Keratinocyte (primary cell): ENCODE measurements around the gene TXNL4A. TPM values are rescaled to one million over a fixed set of nuclear protein-coding genes. Genes with fewer than 3 reads are reported as not detected.

Experiments
- DNase-seq: peaks from one replicate; pipeline ENCODE4 v3.0.0-alpha.2; 2011; ENCODE audit warnings: low read depth, missing footprints, low spot score
- FAIRE-seq: peaks from 2 replicates; lab custom pipeline; 2011; peaks lifted over from hg19 to GRCh38; lab: Jason Lieb, UNC
- H2AFZ ChIP-seq: 2 replicates; pipeline ENCODE4 v1.6.0; 2012; ENCODE audit warnings: low read length, control low read depth, inconsistent platforms; ENCODE audit not compliant: control insufficient read depth
- H3K27ac ChIP-seq: 2 replicates; pipeline ENCODE4 v1.5.1; 2011; ENCODE audit warnings: low read length; ENCODE audit not compliant: control insufficient read depth, insufficient read depth
- H3K27me3 ChIP-seq: 3 replicates; pipeline ENCODE4 v1.6.0; 2011; ENCODE audit warnings: low read length; ENCODE audit not compliant: control insufficient read depth, insufficient read depth; ENCODE audit errors: extremely low read depth
- H3K36me3 ChIP-seq, 2 experiments: 2 replicates in 1 of 2; 3 replicates in 1 of 2; pipeline ENCODE4 v1.5.1; 2011; ENCODE audit warnings: low read length in 2 of 2, mild to moderate bottlenecking in 1 of 2; ENCODE audit not compliant: control insufficient read depth in 2 of 2, insufficient read depth in 2 of 2; ENCODE audit errors: extremely low read depth in 1 of 2
- H3K4me1 ChIP-seq: 3 replicates; pipeline ENCODE4 v1.5.1; 2011; ENCODE audit warnings: low read length; ENCODE audit not compliant: control insufficient read depth, insufficient read depth; ENCODE audit errors: extremely low read depth
- H3K4me2 ChIP-seq: 3 replicates; pipeline ENCODE4 v1.6.0; 2011; ENCODE audit warnings: low read depth, low read length; ENCODE audit not compliant: control insufficient read depth, insufficient read depth; ENCODE audit errors: extremely low read depth
- H3K4me3 ChIP-seq, 3 experiments: fragments of 200-600 bp in 1 of 3; sonication (generic) in 1 of 3; 2 replicates in 2 of 3; 3 replicates in 1 of 3; pipeline ENCODE4 v1.5.1; 2011 to 2016; ENCODE audit warnings: low read length in 3 of 3, mild to moderate bottlenecking in 3 of 3, control low read depth in 2 of 3, inconsistent platforms in 1 of 3, low read depth in 1 of 3, mixed read lengths in 1 of 3, mixed run types in 1 of 3, moderate library complexity in 1 of 3; ENCODE audit not compliant: control insufficient read depth in 2 of 3, insufficient read depth in 2 of 3; ENCODE audit errors: extremely low read depth in 1 of 3
- H3K79me2 ChIP-seq: 2 replicates; pipeline ENCODE4 v1.6.0; 2012; ENCODE audit warnings: low read length; ENCODE audit not compliant: control insufficient read depth, insufficient read depth
- H3K9ac ChIP-seq: 3 replicates; pipeline ENCODE4 v1.6.0; 2011; ENCODE audit warnings: low read length; ENCODE audit not compliant: control insufficient read depth, insufficient read depth; ENCODE audit errors: extremely low read depth
- H3K9me1 ChIP-seq: 3 replicates; pipeline ENCODE4 v1.6.0; 2011; ENCODE audit warnings: low read length; ENCODE audit not compliant: control insufficient read depth, insufficient read depth; ENCODE audit errors: extremely low read depth
- H3K9me3 ChIP-seq: 2 replicates; pipeline ENCODE4 v1.5.1; 2012; ENCODE audit warnings: low read depth, low read length; ENCODE audit not compliant: control insufficient read depth
- H4K20me1 ChIP-seq: 3 replicates; pipeline ENCODE4 v1.6.0; 2011; ENCODE audit warnings: low read length; ENCODE audit not compliant: control insufficient read depth, insufficient read depth; ENCODE audit errors: extremely low read depth
- EZH2 ChIP-seq: IDR thresholded peaks from one replicate; pipeline ENCODE4 v1.6.1; 2012; ENCODE audit warnings: inconsistent platforms, mild to moderate bottlenecking, low read length, moderate library complexity
- dilution Hi-C: fragments of 300-500 bp; cut with MboI; formaldehyde crosslinking; loops from one replicate; pipeline ENCODE4 v1.7.0; 2020; ENCODE audit warnings: low sequenced_read_pairs; ENCODE audit not compliant: extremely low pct_ligation_motif_present
- polyA plus RNA-seq, 5 experiments: library from polyadenylated mRNA; depleted of rRNA in 3 of 5; stranded (reverse) in 3 of 5; stranded (forward) in 1 of 5; unstranded in 1 of 5; fragments of >200 nt; gene quantifications; 1 replicate in 1 of 5; 2 replicates in 3 of 5; 3 replicates in 1 of 5; pipeline versions ENCODE4 v1.2.1 to v1.2.3, GENCODE V29; 2011 to 2012; ENCODE audit warnings: missing spikeins in 2 of 5, low read depth in 1 of 5, low replicate concordance in 1 of 5
- TF ChIP-seq, protein P1 (sequence below), 3 experiments: IDR thresholded peaks in 1 of 3; conservative IDR thresholded peaks in 1 of 3; optimal IDR thresholded peaks in 1 of 3; 2 replicates in 2 of 3; 3 replicates in 1 of 3; pipeline versions ENCODE3 to v1.5.1; 2011; ENCODE audit warnings: low read length in 3 of 3, mild to moderate bottlenecking in 3 of 3, moderate library complexity in 2 of 3, control low read depth in 1 of 3, inconsistent platforms in 1 of 3; ENCODE audit not compliant: insufficient read depth in 2 of 3; ENCODE audit errors: extremely low read depth in 1 of 3

Gene TXNL4A
- polyA plus RNA-seq, 1 donor (not counting 4 experiments of a cell fraction or from before 2014, with no cell fraction given), result 142 TPM

DNA sequence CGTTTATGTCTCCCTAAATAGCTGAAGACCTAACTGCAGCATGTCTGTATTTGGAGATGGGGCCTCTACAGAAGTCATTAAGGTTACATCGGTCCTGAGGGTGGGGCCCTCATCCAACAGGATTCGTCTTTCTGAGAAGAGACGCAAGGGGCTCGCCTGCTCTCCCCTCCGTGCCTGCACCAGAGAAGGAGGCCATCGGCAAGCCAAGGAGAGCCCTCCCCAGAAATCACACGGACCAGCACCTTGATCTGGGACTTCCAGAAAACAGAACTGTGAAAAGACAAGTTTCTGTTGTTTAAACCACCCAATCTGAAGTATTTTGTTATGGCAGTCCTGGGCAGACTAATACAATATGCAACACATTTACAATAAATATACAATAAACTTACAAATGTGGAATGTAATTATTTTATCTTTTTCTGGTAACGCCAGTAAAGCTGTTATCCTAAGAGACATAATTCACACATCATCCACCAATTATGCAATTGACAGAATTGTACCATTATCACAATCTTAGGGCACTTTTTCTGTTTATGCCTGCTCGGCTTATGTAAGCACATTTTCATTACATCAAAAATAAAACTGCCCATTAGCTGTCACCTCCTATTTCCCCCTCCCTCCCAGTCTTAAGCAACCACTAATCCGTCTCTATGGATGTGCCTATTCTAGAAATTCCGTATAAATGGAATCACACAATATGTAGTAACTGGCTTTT is 17.8 kb downstream of the TXNL4A start:
- no peak overlapping the region for H3K9ac ChIP-seq
- H3K27me3 ChIP-seq, result no peaks in the 10 kb centered on the region
- FAIRE-seq (no peak), DNase-seq (no peak)
- no peak overlapping the region for H3K4me3 ChIP-seq
- H3K9me3 ChIP-seq, result no peaks in the 10 kb centered on the region
- H3K36me3 ChIP-seq, result peaks cover 20 to 36% of the 10 kb centered on the region in 2 experiments
- no peak overlapping the region for H2AFZ ChIP-seq
- no peak overlapping the region for H3K4me2 ChIP-seq
- dilution Hi-C loops, result no loop called here
- TF ChIP-seq, protein P1, sequence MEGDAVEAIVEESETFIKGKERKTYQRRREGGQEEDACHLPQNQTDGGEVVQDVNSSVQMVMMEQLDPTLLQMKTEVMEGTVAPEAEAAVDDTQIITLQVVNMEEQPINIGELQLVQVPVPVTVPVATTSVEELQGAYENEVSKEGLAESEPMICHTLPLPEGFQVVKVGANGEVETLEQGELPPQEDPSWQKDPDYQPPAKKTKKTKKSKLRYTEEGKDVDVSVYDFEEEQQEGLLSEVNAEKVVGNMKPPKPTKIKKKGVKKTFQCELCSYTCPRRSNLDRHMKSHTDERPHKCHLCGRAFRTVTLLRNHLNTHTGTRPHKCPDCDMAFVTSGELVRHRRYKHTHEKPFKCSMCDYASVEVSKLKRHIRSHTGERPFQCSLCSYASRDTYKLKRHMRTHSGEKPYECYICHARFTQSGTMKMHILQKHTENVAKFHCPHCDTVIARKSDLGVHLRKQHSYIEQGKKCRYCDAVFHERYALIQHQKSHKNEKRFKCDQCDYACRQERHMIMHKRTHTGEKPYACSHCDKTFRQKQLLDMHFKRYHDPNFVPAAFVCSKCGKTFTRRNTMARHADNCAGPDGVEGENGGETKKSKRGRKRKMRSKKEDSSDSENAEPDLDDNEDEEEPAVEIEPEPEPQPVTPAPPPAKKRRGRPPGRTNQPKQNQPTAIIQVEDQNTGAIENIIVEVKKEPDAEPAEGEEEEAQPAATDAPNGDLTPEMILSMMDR (optimal IDR thresholded peaks at IDR 0.05 in 1 of 3, IDR thresholded peaks at IDR 0.05 in 1 of 3, conservative IDR thresholded peaks at IDR 0.05 in 1 of 3; ENCODE audit: extremely low read depth in 1 of 3, insufficient read depth in 2 of 3, low read length in 3 of 3), result no peak
- no peak for TF ChIP-seq EZH2
- peaks cover 3% of the 10 kb centered on the region for H3K9me1 ChIP-seq
- H3K79me2 ChIP-seq, result peaks cover 53% of the 10 kb centered on the region
- peaks cover 14% of the 10 kb centered on the region for H4K20me1 ChIP-seq
- H3K27ac ChIP-seq, result no peak overlapping the region
- H3K4me1 ChIP-seq, result peaks cover 4% of the 10 kb centered on the region

DNA sequence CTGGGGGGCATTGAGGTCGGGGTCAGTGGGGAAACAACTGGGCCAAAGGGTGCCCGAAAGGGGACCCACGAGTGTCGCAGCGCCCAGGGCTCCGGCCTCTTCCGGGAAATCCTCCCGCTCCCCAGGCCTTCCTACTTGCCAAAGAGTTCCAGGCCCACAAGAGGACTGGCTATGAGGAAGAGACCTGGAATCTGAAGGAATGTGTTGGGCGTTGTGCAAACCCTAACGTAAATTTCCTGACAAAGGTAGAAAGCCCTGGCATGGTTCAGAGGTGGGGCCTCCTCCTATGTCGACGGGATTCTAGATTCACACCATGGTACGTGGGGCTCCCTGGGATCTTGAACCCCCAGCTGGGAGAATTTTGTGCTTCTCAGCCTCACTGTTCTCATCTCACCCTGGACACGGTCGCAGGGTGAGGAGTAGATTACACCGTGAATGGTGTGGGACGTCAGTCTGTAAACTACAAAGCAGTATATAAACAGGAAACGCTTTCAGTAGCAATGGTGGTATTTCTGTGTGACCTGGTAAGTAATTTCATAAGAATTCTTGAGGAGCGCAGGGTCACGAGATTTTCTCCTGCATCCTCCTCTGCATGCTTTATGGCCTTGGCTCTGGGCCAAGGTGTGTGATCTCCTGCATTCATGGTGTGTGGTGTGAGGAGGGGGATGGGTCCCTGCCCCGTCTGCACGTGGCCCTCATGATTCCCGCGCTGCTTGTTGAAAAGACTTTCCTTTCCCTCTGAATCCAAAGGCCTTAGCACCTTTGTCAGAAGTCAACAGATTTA is 23.1 kb downstream of the TXNL4A start:
- H3K4me2 ChIP-seq, result peak overlapping the region; percentile 95
- peaks cover 35% of the 10 kb centered on the region for H3K4me1 ChIP-seq
- H3K9me1 ChIP-seq, result no peaks in the 10 kb centered on the region
- dilution Hi-C loops, result no loop called here
- H3K36me3 ChIP-seq, result peaks cover 8 to 10% of the 10 kb centered on the region in 2 experiments
- H3K4me3 ChIP-seq, result peak overlapping the region; percentile 76 to 83 (median 83)
- peak overlapping the region; percentile 90 for H3K27ac ChIP-seq
- peak overlapping the region; percentile 85 for H3K9ac ChIP-seq
- H2AFZ ChIP-seq, result peak overlapping the region; percentile 83
- H3K79me2 ChIP-seq, result peaks cover 20% of the 10 kb centered on the region
- H4K20me1 ChIP-seq, result peaks cover under 1% of the 10 kb centered on the region
- FAIRE-seq (peak; percentile 81), DNase-seq (no peak)
- TF ChIP-seq, protein P1 (optimal IDR thresholded peaks at IDR 0.05 in 1 of 3, IDR thresholded peaks at IDR 0.05 in 1 of 3, conservative IDR thresholded peaks at IDR 0.05 in 1 of 3; ENCODE audit: extremely low read depth in 1 of 3, insufficient read depth in 2 of 3, low read length in 3 of 3), result no peak
- no peak for TF ChIP-seq EZH2
- no peaks in the 10 kb centered on the region for H3K9me3 ChIP-seq
- no peaks in the 10 kb centered on the region for H3K27me3 ChIP-seq
